ENCODE measurements around the gene SLC28A2. TPM values are rescaled to one million over a fixed set of nuclear protein-coding genes. Genes with fewer than 3 reads are reported as not detected.
"Not testable (repeated sequence)": the region's sequence is repeated elsewhere in the genome, so short reads cannot be mapped to it uniquely, and the experiment has no call there.

SLC28A2 gene
- polyA plus RNA-seq, 2 of the 4 experiments (the other 2 are of a cell fraction): 0.35 TPM; not detected in 1

DNA sequence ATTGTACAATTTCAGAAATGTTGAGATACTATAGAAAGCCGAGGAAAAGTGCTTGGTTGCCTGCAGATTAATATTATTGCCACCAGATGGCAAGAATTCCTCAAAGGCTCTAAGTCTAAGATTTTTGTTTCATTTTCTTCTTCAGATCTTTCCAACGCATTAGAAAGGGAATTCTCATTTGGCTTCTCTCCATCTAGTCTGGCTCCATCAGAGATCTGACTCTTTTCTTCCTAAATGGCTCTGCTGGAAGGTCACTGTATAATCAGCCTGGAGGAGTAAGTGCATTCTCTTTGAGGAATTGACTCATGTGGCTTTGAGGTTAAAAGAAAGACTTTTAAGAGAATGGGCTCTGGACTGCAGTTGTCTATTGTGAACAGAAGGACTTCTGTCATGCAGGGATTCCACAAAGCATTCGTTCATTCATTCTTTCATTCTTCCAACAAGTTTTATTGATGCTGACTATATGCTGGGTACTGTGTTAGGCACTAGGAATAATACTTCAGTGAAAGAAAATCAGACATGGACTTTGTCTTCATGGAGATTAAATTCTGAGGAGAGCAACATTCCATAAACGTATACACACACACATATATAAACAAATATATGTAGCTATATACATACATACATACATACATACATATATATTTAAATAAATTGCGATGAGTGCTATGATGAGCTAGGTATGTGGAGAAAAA lies 55.3 kb downstream of the SLC28A2 start:
- CTCF ChIA-PET: interaction anchor here (0.9 to 1.4 kb wide), 3 partner anchors 11 to 123 kb away, joined by 3 read pairs; no protein-coding TSS in a partner anchor
- DNase-seq (ENCODE audit: low read depth in 1 of 2, low spot score in 1 of 2): peak in 1 of 2 experiments; percentile 23
- H3K4me1 ChIP-seq: no peaks in the 10 kb centered on the region
- no peak for FAIRE-seq
- POLR2A ChIA-PET: no interaction called here
- H3K4me3 ChIP-seq: no peak overlapping the region
- peak overlapping the region; percentile 62 for H3K4me2 ChIP-seq
- no peaks in the 10 kb centered on the region for H3K9me3 ChIP-seq
- ATAC-seq: peak; percentile 59 to 64; a peak in 3 of 6 replicates
- 26% methylated on average over 5 of the region's 5 CpGs for WGBS (ENCODE audit: missing lambda C conversion rate)
- H3K27ac ChIP-seq: no peak overlapping the region
- TF ChIP-seq EHMT2 (IDR thresholded peaks at IDR 0.05; ENCODE audit: low read depth) (no peak), RARB (CRISPR knock-in tag; IDR thresholded peaks at IDR 0.05) (no peak), MAFK (IDR thresholded peaks at IDR 0.05; ENCODE audit: partially characterized antibody) (no peak), NR3C1 (IDR thresholded peaks at IDR 0.05) (no peak), PHF8 (IDR thresholded peaks at IDR 0.05; ENCODE audit: borderline replicate concordance, low read depth) (no peak), GATA3 (IDR thresholded peaks at IDR 0.05; ENCODE audit: borderline replicate concordance) (no peak), EP300 (IDR thresholded peaks at IDR 0.05) (no peak), FOSL2 (IDR thresholded peaks at IDR 0.05) (no peak), FOSL2 (CRISPR knock-in tag; IDR thresholded peaks at IDR 0.05) (no peak), TFCP2L1 (CRISPR knock-in tag; IDR thresholded peaks at IDR 0.05) (no peak), SMC3 (IDR thresholded peaks at IDR 0.05) (peak; percentile 57), KDM5A (IDR thresholded peaks at IDR 0.05) (no peak), CTCF (IDR thresholded peaks at IDR 0.05) (peak; percentile 44), ZFP36 (IDR thresholded peaks at IDR 0.05; ENCODE audit: borderline replicate concordance, partially characterized antibody) (no peak), RAD21 (conservative IDR thresholded peaks at IDR 0.05 in 1 of 2, IDR thresholded peaks at IDR 0.05 in 1 of 2) (peak; percentile 41 to 42; a peak in 4 of 5 replicates)
- TF ChIP-seq, protein P1, sequence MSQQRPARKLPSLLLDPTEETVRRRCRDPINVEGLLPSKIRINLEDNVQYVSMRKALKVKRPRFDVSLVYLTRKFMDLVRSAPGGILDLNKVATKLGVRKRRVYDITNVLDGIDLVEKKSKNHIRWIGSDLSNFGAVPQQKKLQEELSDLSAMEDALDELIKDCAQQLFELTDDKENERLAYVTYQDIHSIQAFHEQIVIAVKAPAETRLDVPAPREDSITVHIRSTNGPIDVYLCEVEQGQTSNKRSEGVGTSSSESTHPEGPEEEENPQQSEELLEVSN (IDR thresholded peaks at IDR 0.05; ENCODE audit: borderline replicate concordance, low read depth): no peak
- TF ChIP-seq, protein P2, sequence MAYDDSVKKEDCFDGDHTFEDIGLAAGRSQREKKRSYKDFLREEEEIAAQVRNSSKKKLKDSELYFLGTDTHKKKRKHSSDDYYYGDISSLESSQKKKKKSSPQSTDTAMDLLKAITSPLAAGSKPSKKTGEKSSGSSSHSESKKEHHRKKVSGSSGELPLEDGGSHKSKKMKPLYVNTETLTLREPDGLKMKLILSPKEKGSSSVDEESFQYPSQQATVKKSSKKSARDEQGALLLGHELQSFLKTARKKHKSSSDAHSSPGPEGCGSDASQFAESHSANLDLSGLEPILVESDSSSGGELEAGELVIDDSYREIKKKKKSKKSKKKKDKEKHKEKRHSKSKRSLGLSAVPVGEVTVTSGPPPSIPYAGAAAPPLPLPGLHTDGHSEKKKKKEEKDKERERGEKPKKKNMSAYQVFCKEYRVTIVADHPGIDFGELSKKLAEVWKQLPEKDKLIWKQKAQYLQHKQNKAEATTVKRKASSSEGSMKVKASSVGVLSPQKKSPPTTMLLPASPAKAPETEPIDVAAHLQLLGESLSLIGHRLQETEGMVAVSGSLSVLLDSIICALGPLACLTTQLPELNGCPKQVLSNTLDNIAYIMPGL (CRISPR knock-in tag; IDR thresholded peaks at IDR 0.05; ENCODE audit: borderline replicate concordance): no peak

- DNase-seq (ENCODE audit: low read depth in 1 of 2, low spot score in 1 of 2); ATAC-seq; H3K4me2 ChIP-seq; H3K9me3 ChIP-seq; H3K4me1 ChIP-seq; POLR2A ChIA-PET; H3K27ac ChIP-seq; FAIRE-seq; H3K4me3 ChIP-seq: not testable (repeated sequence)
- no CpG with 5 or more reads among the region's 31 CpGs for WGBS (ENCODE audit: missing lambda C conversion rate)
- CTCF ChIA-PET: interaction anchor here (1.2 to 1.6 kb wide), 3 partner anchors 25 to 109 kb away, joined by 3 to 5 read pairs (median 4); no protein-coding TSS in a partner anchor
Observed at GRCh38 chr15:45314117-45314516, 62.1 kb downstream of the SLC28A2 start.

DNA sequence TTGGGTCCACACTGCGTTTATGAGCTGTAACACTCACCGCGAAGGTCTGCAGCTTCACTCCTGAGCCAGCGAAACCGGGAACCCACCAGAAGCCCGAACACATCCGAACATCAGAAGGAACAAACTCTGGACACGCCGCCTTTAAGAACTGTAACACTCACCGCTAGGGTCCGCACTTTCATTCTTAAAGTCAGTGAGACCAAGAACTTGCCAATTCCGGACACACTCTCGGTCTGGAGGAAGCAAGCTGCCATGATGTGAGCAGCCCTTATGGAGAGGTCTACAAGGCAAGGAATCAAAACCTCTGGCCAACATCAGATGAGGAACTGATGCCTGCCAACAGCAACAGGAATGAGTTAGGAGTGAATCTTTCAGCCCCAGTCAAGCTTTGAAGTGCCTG lies 62.9 kb downstream of the SLC28A2 start:
- Histone ChIP-seq H3K4me3 (no peak overlapping the region), H3K9me3 (no peaks in the 10 kb centered on the region), H3K4me1 (no peaks in the 10 kb centered on the region), H3K4me2 (peak overlapping the region; percentile 28; the same call in 1 of the 3 replicates), H3K27ac (no peak overlapping the region)
- ChIA-PET POLR2A (no interaction called here), CTCF (interaction anchor here (1.2 to 1.6 kb wide), 4 partner anchors 10 to 109 kb away, joined by 3 to 5 read pairs (median 4); no protein-coding TSS in a partner anchor)
- ATAC-seq (peak; percentile 47 to 78; a peak in 4 of 6 replicates), DNase-seq (ENCODE audit: low read depth in 1 of 2, low spot score in 1 of 2) (peak in 1 of 2 experiments; percentile 66), FAIRE-seq (no peak)
- WGBS (ENCODE audit: missing lambda C conversion rate): 54% methylated on average over 13 of the region's 13 CpGs
- TF ChIP-seq, protein P3, sequence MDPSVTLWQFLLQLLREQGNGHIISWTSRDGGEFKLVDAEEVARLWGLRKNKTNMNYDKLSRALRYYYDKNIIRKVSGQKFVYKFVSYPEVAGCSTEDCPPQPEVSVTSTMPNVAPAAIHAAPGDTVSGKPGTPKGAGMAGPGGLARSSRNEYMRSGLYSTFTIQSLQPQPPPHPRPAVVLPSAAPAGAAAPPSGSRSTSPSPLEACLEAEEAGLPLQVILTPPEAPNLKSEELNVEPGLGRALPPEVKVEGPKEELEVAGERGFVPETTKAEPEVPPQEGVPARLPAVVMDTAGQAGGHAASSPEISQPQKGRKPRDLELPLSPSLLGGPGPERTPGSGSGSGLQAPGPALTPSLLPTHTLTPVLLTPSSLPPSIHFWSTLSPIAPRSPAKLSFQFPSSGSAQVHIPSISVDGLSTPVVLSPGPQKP (IDR thresholded peaks at IDR 0.05; ENCODE audit: low read depth, low read length): no peak
- TF ChIP-seq POLR2AphosphoS2 (conservative IDR thresholded peaks at IDR 0.05; ENCODE audit: low read length): no peak
- no peak for TF ChIP-seq NPAS2 (CRISPR knock-in tag; IDR thresholded peaks at IDR 0.05; ENCODE audit: borderline replicate concordance)
- 0 out of 3 replicates have a peak, but pooled peaks have one; percentile 13 for TF ChIP-seq CTCF (IDR thresholded peaks at IDR 0.05)
- TF ChIP-seq NFE2L2 (conservative IDR thresholded peaks at IDR 0.05; ENCODE audit: low read length): no peak
- peak in 1 of 2 experiments; percentile 19; a peak in 1 of 5 replicates for TF ChIP-seq RAD21 (conservative IDR thresholded peaks at IDR 0.05 in 1 of 2, IDR thresholded peaks at IDR 0.05 in 1 of 2)
- TF ChIP-seq FOSL2 (IDR thresholded peaks at IDR 0.05): no peak
- TF ChIP-seq FOSL2 (CRISPR knock-in tag; IDR thresholded peaks at IDR 0.05): no peak
- TF ChIP-seq ESRRA (IDR thresholded peaks at IDR 0.05; ENCODE audit: borderline replicate concordance, low read length): no peak
